Endothelial cell of umbilical vein (primary cell): Measurements from ENCODE around the gene SELENOO. TPM values are rescaled to one million over a fixed set of nuclear protein-coding genes. Genes with fewer than 3 reads are reported as not detected.

ENCODE experiments used
- BruUV-seq: library from RNA; stranded (reverse); fragments of 400-500 nt; replicated peaks from 2 replicates; lab custom pipeline; 2021; lab: Mats Ljungman, UMichigan
- CTCF ChIA-PET: fragments of 300-600, 350-600 bp; sonication (Branson Sonifier 250); formaldehyde crosslinking; loops from one replicate; lab custom pipeline; 2021; ENCODE audit warnings: antibody characterized with exemption, inconsistent platforms; lab: Charles Lee
- POLR2A ChIA-PET: fragments of 300-600, 350-600 bp; sonication (Branson Sonifier 250); formaldehyde crosslinking; loops from one replicate; lab custom pipeline; 2021; ENCODE audit warnings: antibody characterized with exemption, inconsistent platforms; lab: Charles Lee
- DNase-seq: peaks from one replicate; pipeline ENCODE4 v3.0.0-alpha.2; 2011; ENCODE audit warnings: low read depth, low spot score
- FAIRE-seq: peaks from 2 replicates; lab custom pipeline; 2011; peaks lifted over from hg19 to GRCh38; lab: Jason Lieb, UNC
- H2AFZ ChIP-seq: 2 replicates; pipeline ENCODE4 v1.6.0; 2012; ENCODE audit warnings: low read depth, low read length, control low read depth, inconsistent platforms
- H3K27ac ChIP-seq: 2 replicates; pipeline ENCODE4 v1.5.1; 2011; ENCODE audit warnings: low read depth, mild to moderate bottlenecking, control low read depth, low read length, moderate library complexity; ENCODE audit not compliant: insufficient read depth
- H3K27me3 ChIP-seq, 2 experiments: 2 replicates each; pipeline versions ENCODE4 v1.6.0 to v1.6.1; 2011; ENCODE audit warnings: low read length in 2 of 2, mixed read lengths in 1 of 2; ENCODE audit not compliant: control insufficient read depth in 2 of 2, insufficient read depth in 2 of 2
- H3K36me3 ChIP-seq, 2 experiments: 2 replicates in 1 of 2; 3 replicates in 1 of 2; pipeline ENCODE4 v1.5.1; 2011; ENCODE audit warnings: low read length in 2 of 2, mild to moderate bottlenecking in 1 of 2, moderate library complexity in 1 of 2; ENCODE audit not compliant: control insufficient read depth in 2 of 2, insufficient read depth in 2 of 2; ENCODE audit errors: extremely low read depth in 1 of 2
- H3K4me1 ChIP-seq: 3 replicates; pipeline ENCODE4 v1.5.1; 2011; ENCODE audit warnings: mild to moderate bottlenecking, low read length; ENCODE audit not compliant: control insufficient read depth, insufficient read depth; ENCODE audit errors: extremely low read depth
- H3K4me2 ChIP-seq: 2 replicates; pipeline ENCODE4 v1.6.1; 2011; ENCODE audit warnings: low read length, control low read depth, mixed read lengths; ENCODE audit not compliant: insufficient read depth
- H3K4me3 ChIP-seq, 3 experiments: fragments of 200-600 bp in 1 of 3; sonication (generic), shearing (Covaris generic) in 1 of 3; replicated peaks in 1 of 3; 2 replicates each; pipeline ENCODE4 v1.5.1; 2011 to 2016; ENCODE audit warnings: control low read depth in 3 of 3, low read length in 3 of 3, mild to moderate bottlenecking in 2 of 3, inconsistent platforms in 1 of 3, low read depth in 1 of 3, moderate library complexity in 1 of 3; ENCODE audit not compliant: insufficient read depth in 1 of 3
- H3K79me2 ChIP-seq: 2 replicates; pipeline ENCODE4 v1.6.0; 2012; ENCODE audit warnings: low read length, inconsistent platforms; ENCODE audit not compliant: control insufficient read depth, insufficient read depth
- H3K9ac ChIP-seq: replicated peaks from 2 replicates; pipeline ENCODE3; 2011; ENCODE audit warnings: low read length, control low read depth; ENCODE audit not compliant: insufficient read depth; ENCODE audit errors: extremely low read depth
- H3K9me1 ChIP-seq: replicated peaks from 3 replicates; pipeline ENCODE4 v1.6.0; 2011; ENCODE audit warnings: mild to moderate bottlenecking, low read length; ENCODE audit not compliant: control insufficient read depth, insufficient read depth; ENCODE audit errors: extremely low read depth
- H3K9me3 ChIP-seq: replicated peaks from 2 replicates; pipeline ENCODE4 v1.5.1; 2012; ENCODE audit warnings: low read length, inconsistent platforms; ENCODE audit not compliant: control insufficient read depth, insufficient read depth
- H4K20me1 ChIP-seq: replicated peaks from 2 replicates; pipeline ENCODE3; 2011; ENCODE audit warnings: mild to moderate bottlenecking, low read length; ENCODE audit not compliant: control insufficient read depth, insufficient read depth; ENCODE audit errors: extremely low read depth
- CTCF ChIP-seq, 2 donors: IDR thresholded peaks; 1 replicate in 1 of 2; 2 replicates in 1 of 2; pipeline ENCODE4 v1.5.1; 2011; ENCODE audit warnings: low read length in 2 of 2, mild to moderate bottlenecking in 2 of 2, moderate library complexity in 2 of 2, control low read depth in 1 of 2, inconsistent platforms in 1 of 2, low read depth in 1 of 2; ENCODE audit not compliant: insufficient read depth in 1 of 2; ENCODE audit errors: extremely low read depth in 1 of 2
- EZH2 ChIP-seq: IDR thresholded peaks from 2 replicates; pipeline ENCODE4 v1.6.1; 2012; ENCODE audit warnings: borderline replicate concordance, low read depth, mild to moderate bottlenecking, moderate library complexity, low read length, inconsistent platforms; ENCODE audit not compliant: severe bottlenecking
- FOS ChIP-seq: IDR thresholded peaks from 2 replicates; pipeline ENCODE4 v1.6.1; 2011; ENCODE audit warnings: mild to moderate bottlenecking, low read length, moderate library complexity, borderline replicate concordance; ENCODE audit not compliant: insufficient read depth
- GATA2 ChIP-seq: IDR thresholded peaks from 2 replicates; pipeline ENCODE4 v1.7.0; 2011; ENCODE audit warnings: low read depth, mild to moderate bottlenecking, moderate library complexity, mixed read lengths, low read length; ENCODE audit not compliant: insufficient read length, insufficient read depth
- JUN ChIP-seq: IDR thresholded peaks from 2 replicates; pipeline ENCODE4 v1.6.1; 2011; ENCODE audit warnings: borderline replicate concordance, low read depth; ENCODE audit not compliant: insufficient read length, insufficient read depth
- MYC ChIP-seq: IDR thresholded peaks from one replicate; pipeline ENCODE4 v1.6.1; 2011; ENCODE audit warnings: mild to moderate bottlenecking, low read depth, low read length
- POLR2A ChIP-seq: IDR thresholded peaks from 2 replicates; pipeline ENCODE4 v1.6.1; 2012; ENCODE audit warnings: low read depth, mild to moderate bottlenecking, control low read depth, low read length
- POLR2AphosphoS5 ChIP-seq: IDR thresholded peaks from 2 replicates; pipeline ENCODE4 v1.6.1; 2012; ENCODE audit warnings: low read depth, mild to moderate bottlenecking, control low read depth, low read length, moderate library complexity; ENCODE audit not compliant: insufficient read depth
- dilution Hi-C: fragments of 300-500 bp; cut with MboI; formaldehyde crosslinking; loops from one replicate; pipeline ENCODE4 v1.15.0; 2019; ENCODE audit warnings: low sequenced_read_pairs; ENCODE audit not compliant: extremely low pct_ligation_motif_present
- intact Hi-C: fragments of 100-400 bp; cut with micrococcal nuclease; formaldehyde crosslinking; loops from one replicate; pipeline ENCODE4 v1.10.0; 2022
- polyA plus RNA-seq, 4 experiments: library from polyadenylated mRNA; depleted of rRNA in 3 of 4; stranded (reverse) in 3 of 4; unstranded in 1 of 4; fragments of >200 nt; gene quantifications; 2 replicates each; pipeline versions ENCODE4 v1.2.1 to v1.2.3, GENCODE V29; 2011 to 2012; ENCODE audit warnings: missing spikeins in 1 of 4
- total RNA-seq: library from RNA; stranded (reverse); gene quantifications from 2 replicates; pipeline ENCODE4 v1.2.3, GENCODE V29; 2021
- TF ChIP-seq, protein P1 (sequence below): IDR thresholded peaks from 2 replicates; pipeline ENCODE4 v1.6.1; 2011; ENCODE audit not compliant: insufficient read depth, insufficient read length

SELENOO gene
- total and polyA plus RNA-seq, 2 donors (not counting 3 experiments of a cell fraction or from before 2014, with no cell fraction given), result 24.1 to 37.5 TPM

DNA sequence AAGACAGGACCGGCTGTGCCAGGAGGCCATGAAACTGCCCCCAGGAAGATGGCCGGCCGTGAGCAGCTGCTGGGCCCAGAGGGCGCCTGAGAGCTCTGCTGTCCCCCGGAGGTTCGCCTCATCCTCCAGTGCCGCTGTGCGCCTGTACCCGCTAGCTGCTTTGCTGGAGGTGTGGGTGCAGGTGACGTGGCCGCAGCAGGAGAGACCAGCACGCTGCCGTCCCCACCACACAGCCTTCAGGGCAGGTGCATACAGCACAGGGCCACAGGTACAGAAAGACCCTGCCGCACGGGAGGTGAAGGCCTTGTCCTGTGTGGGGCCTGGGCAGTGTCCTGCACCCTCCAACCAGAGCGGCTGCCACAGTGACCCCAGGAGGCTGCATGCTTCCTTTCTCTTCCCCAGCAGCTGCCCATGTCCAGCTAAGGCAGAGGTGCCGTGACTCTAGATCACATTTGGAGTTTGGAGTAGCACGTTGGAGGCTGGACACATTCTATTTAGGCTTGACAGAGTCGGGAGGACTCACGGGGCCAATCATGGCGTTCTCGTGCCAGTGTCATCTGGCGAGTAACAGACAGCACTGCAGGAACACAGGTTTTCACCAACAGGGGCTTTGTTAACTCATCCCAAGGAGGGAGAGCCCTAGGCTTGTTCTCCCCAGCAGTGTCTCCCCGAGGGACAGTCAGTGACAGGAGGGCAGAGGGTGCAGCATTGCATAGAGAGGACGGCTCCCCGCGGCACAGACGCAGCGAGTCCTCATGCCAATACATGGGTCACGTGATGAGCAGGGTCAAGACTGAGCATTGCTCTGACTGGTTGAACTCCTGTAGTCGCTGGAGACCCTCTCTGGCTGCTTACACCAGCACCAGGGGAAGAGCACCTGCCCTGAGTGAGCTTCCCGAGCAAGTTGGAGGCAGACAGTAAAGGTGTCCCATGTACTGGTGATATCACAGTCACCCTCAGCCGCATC lies 49.0 kb upstream of the SELENOO start:
- Histone ChIP-seq H3K27me3 (no peaks in the 10 kb centered on the region), H3K36me3 (peaks cover 15 to 39% of the 10 kb centered on the region in 2 experiments), H2AFZ (no peak overlapping the region), H3K79me2 (no peaks in the 10 kb centered on the region), H3K9me3 (no peaks in the 10 kb centered on the region), H3K9me1 (no peaks in the 10 kb centered on the region), H4K20me1 (no peaks in the 10 kb centered on the region), H3K4me3 (no peak overlapping the region), H3K27ac (no peak overlapping the region), H3K4me1 (no peaks in the 10 kb centered on the region), H3K9ac (no peak overlapping the region), H3K4me2 (no peak overlapping the region)
- dilution Hi-C loops (no loop called here), intact Hi-C loops (no loop called here)
- FAIRE-seq, result no peak
- ChIA-PET POLR2A (no interaction called here), CTCF (interaction anchor here (0.8 kb wide), 1 partner anchor 39 kb away, joined by 3 read pairs; no protein-coding TSS in a partner anchor)
- TF ChIP-seq CTCF (IDR thresholded peaks at IDR 0.05; ENCODE audit: extremely low read depth in 1 of 2, insufficient read depth in 1 of 2, low read depth in 1 of 2, low read length in 2 of 2), result no peak
- TF ChIP-seq POLR2AphosphoS5, result no peak
- no peak for TF ChIP-seq JUN
- no peak for TF ChIP-seq GATA2
- TF ChIP-seq MYC, result no peak
- TF ChIP-seq POLR2A, result no peak
- TF ChIP-seq EZH2, result no peak
- TF ChIP-seq, protein P1, sequence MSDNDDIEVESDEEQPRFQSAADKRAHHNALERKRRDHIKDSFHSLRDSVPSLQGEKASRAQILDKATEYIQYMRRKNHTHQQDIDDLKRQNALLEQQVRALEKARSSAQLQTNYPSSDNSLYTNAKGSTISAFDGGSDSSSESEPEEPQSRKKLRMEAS, result no peak
- no peak for TF ChIP-seq FOS
- no peak for DNase-seq
- no TSS peak for BruUV-seq
